Adrenal gland (tissue), 12 donors: ENCODE measurements around the gene ARPC1A. TPM values are rescaled to one million over a fixed set of nuclear protein-coding genes. Genes with fewer than 3 reads are reported as not detected.
A peak's percentile ranks its signal among the peaks of the same experiment; 100 is the strongest.
"Not testable (repeated sequence)": the region's sequence is repeated elsewhere in the genome, so short reads cannot be mapped to it uniquely, and the experiment has no call there.

Experiments used
- DNase-seq, 7 donors: peaks; one replicate each; pipeline ENCODE4 v3.0.0-alpha.2; 2019 to 2020
- H3K27ac ChIP-seq, 5 donors: fragments of 200-600 bp; sonication (generic) in 4 of 5; 1 replicate in 3 of 5; 2 replicates in 2 of 5; pipeline versions ENCODE4 v1.5.1 to v1.8.0; 2016 to 2020; ENCODE audit warnings: mild to moderate bottlenecking in 1 of 5
- H3K27me3 ChIP-seq: fragments of 200-600 bp; 2 replicates; pipeline ENCODE4 v1.8.0; 2021
- H3K36me3 ChIP-seq, 2 donors: fragments of 200-600 bp; replicated peaks in 1 of 2; 1 replicate in 1 of 2; 2 replicates in 1 of 2; pipeline versions ENCODE4 v1.5.1 to v1.8.0; 2018 to 2022
- H3K4me1 ChIP-seq, 2 donors: fragments of 200-600 bp; replicated peaks in 1 of 2; 1 replicate in 1 of 2; 2 replicates in 1 of 2; pipeline versions ENCODE4 v1.5.1 to v1.8.0; 2018 to 2021
- H3K4me3 ChIP-seq, 4 donors: fragments of 200-600 bp; sonication (generic) in 3 of 4; one replicate each; pipeline ENCODE4 v1.5.1; 2016 to 2018
- H3K9me3 ChIP-seq, 3 donors: fragments of 200-600 bp; sonication (generic) in 1 of 3; replicated peaks in 1 of 3; 1 replicate in 2 of 3; 2 replicates in 1 of 3; pipeline versions ENCODE4 v1.5.1 to v1.8.0; 2016 to 2021
- POLR2A ChIP-seq, 2 donors: fragments of 450-650 bp; IDR thresholded peaks; one replicate each; pipeline ENCODE4 v1.6.1; 2017; ENCODE audit warnings: antibody characterized with exemption in 2 of 2, mild to moderate bottlenecking in 2 of 2, moderate library complexity in 1 of 2
- WGBS, 4 donors: extraction: QIAGEN DNeasy Blood & Tissue Kit in 2 of 4; methylation state at CpG; one replicate each; pipeline versions ENCODE4 v1.1.5 to v1.1.7; 2013 to 2017; 5-methylcytosine and 5-hydroxymethylcytosine counted together
- intact Hi-C, 2 donors: fragments of 100-400 bp; cut with DNase I; formaldehyde crosslinking; loops; one replicate each; pipeline versions ENCODE4 v1.14.1 to v1.15.0; 2022 to 2023
- polyA plus RNA-seq, 3 donors: library from polyadenylated mRNA; stranded (reverse); fragments of 200-250 nt in 2 of 3; fragments of 350-450 nt in 1 of 3; fragmentation: Illumina TruSeq in 1 of 3; extraction: RNeasy Lipid Tissue Mini Kit (QIAGEN cat#74804) in 1 of 3; gene quantifications; one replicate each; pipeline ENCODE4 v1.2.3, GENCODE V29; 2013 to 2014
- total RNA-seq, 9 donors: library from RNA; depleted of rRNA in 4 of 9; stranded (reverse); fragments of >200 nt in 4 of 9; fragments of 120-200 nt in 1 of 9; fragmentation: NEBNext Ultra II Directional in 1 of 9; extraction: Animal tissue kit (Norgen Biotek cat#: 25700) in 1 of 9; gene quantifications; one replicate each; pipeline versions ENCODE4 v1.1.0 to v1.2.4, GENCODE V29; 2013 to 2023
- TF ChIP-seq, protein P1 (sequence below), 6 experiments: fragments of 450-650 bp in 4 of 6; fragments of 200-600 bp in 2 of 6; sonication (generic) in 1 of 6; IDR thresholded peaks; 1 replicate in 5 of 6; 2 replicates in 1 of 6; pipeline versions ENCODE4 v1.5.1 to v1.8.0; 2016 to 2021; ENCODE audit warnings: antibody characterized with exemption in 6 of 6, mild to moderate bottlenecking in 2 of 6, moderate library complexity in 1 of 6
- donor health status: healthy with polysubstance abuse.
- donor health status: Bipolar disorder and iron deficiency.
- donor health status: DM: yes; HTN: yes; CAD: no.
- donor health status: DM: no; HTN: no; CAD: no.
- donor health status: DM: no; HTN: no; CAD: no.
- donor health status: DM: yes; HTN: yes; CAD: no.

Gene ARPC1A
- total and polyA plus RNA-seq, 12 donors = 118 to 214 (median 152) TPM

DNA sequence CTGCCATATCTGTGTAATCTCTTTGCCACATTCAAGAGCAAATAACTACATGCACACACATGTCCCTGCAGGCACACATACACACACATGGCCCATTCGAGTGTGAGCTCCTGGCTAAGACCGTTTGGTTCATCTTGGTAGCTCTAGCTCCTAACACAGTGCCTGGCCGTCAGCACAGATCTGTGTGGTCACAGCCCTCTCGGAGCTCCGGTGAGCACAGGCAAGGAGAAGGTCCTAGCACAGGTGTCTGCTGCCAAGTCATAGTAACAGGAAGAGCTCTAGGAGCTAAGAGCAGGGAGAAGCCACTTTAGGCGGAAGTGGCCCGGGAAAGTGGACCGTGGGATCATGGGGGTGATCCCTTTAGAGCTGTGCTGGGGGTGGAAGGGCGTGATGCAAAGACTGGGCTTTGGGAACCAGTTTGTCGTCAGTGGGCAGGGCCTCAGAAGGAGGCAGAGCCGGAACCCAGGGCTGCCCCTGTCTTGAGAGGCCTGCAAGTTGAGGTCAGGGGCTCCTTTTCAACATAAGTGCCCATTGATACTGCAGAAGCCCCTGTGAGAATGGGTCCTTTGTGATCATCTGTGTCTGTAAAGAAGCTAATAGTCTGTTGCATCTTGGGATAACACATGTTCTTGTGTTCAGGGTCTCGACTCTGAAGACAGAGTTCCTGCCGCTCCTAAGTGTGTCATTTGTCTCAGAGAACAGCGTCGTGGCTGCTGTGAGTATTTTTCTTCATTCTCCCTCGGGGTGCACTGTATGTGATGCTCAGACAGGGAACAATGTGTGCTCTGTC lies 32.2 kb downstream of the ARPC1A start:
- Histone ChIP-seq H3K9me3 (no peaks in the 10 kb centered on the region), H3K4me1 (no peaks in the 10 kb centered on the region), H3K36me3 (peaks cover 0 to 93% of the 10 kb centered on the region in 2 donors), H3K27ac (peak overlapping the region in 1 of 5 donors; percentile 29), H3K4me3 (no peak overlapping the region), H3K27me3 (no peaks in the 10 kb centered on the region)
- DNase-seq = no peak
- WGBS, 4 donors = 89 to 90% (median 89%) methylated on average over 16 of the region's 16 CpGs
- intact Hi-C loops = no loop called here
- no peak for TF ChIP-seq POLR2A (IDR thresholded peaks at IDR 0.05)

- H3K9me3 ChIP-seq, H3K4me1 ChIP-seq, H3K4me3 ChIP-seq, H3K27ac ChIP-seq, DNase-seq, intact Hi-C loops, H3K27me3 ChIP-seq: not testable (repeated sequence)
- WGBS, 4 donors = 89 to 97% (median 93%) methylated on average over 15 of the region's 15 CpGs
- H3K36me3 ChIP-seq = peaks cover 0 to 93% of the 10 kb centered on the region in 2 donors
These were observed 32.8 kb downstream of the ARPC1A start for GRCh38 chr7:99358521-99358920.

GRCh38 chr7:99359465-99360154 lies 33.9 kb downstream of the ARPC1A start:
- Histone ChIP-seq H3K4me3 (no peak overlapping the region), H3K9me3 (no peaks in the 10 kb centered on the region), H3K36me3 (peaks cover 0 to 93% of the 10 kb centered on the region in 2 donors), H3K4me1 (no peaks in the 10 kb centered on the region), H3K27ac (no peak overlapping the region), H3K27me3 (no peaks in the 10 kb centered on the region)
- 84 to 91% (median 89%) methylated on average over 17 to 22 of the region's 22 CpGs for WGBS, 4 donors
- no peak for DNase-seq
- intact Hi-C loops = loop anchor here in 1 of 2 donors (5.0 kb wide), 1 partner anchor 58 kb away; no protein-coding TSS in a partner anchor
- TF ChIP-seq, protein P1, sequence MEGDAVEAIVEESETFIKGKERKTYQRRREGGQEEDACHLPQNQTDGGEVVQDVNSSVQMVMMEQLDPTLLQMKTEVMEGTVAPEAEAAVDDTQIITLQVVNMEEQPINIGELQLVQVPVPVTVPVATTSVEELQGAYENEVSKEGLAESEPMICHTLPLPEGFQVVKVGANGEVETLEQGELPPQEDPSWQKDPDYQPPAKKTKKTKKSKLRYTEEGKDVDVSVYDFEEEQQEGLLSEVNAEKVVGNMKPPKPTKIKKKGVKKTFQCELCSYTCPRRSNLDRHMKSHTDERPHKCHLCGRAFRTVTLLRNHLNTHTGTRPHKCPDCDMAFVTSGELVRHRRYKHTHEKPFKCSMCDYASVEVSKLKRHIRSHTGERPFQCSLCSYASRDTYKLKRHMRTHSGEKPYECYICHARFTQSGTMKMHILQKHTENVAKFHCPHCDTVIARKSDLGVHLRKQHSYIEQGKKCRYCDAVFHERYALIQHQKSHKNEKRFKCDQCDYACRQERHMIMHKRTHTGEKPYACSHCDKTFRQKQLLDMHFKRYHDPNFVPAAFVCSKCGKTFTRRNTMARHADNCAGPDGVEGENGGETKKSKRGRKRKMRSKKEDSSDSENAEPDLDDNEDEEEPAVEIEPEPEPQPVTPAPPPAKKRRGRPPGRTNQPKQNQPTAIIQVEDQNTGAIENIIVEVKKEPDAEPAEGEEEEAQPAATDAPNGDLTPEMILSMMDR (IDR thresholded peaks at IDR 0.05) = no peak
- TF ChIP-seq POLR2A (IDR thresholded peaks at IDR 0.05) = no peak

GRCh38 chr7:99362801-99363200 lies 37.1 kb downstream of the ARPC1A start:
- intact Hi-C loops = loop anchor here in 1 of 2 donors (5.0 kb wide), 1 partner anchor 54 kb away; no protein-coding TSS in a partner anchor
- Histone ChIP-seq H3K4me1 (no peaks in the 10 kb centered on the region), H3K4me3 (no peak overlapping the region), H3K27ac (peak overlapping the region in 1 of 5 donors; percentile 40), H3K27me3 (no peaks in the 10 kb centered on the region), H3K36me3 (peaks cover 0 to 95% of the 10 kb centered on the region in 2 donors), H3K9me3 (no peaks in the 10 kb centered on the region)
- TF ChIP-seq, protein P1 (IDR thresholded peaks at IDR 0.05) = no peak
- TF ChIP-seq POLR2A (IDR thresholded peaks at IDR 0.05) = no peak
- WGBS, 4 donors = 76 to 91% (median 77%) methylated on average over 3 of the region's 3 CpGs
- no peak for DNase-seq

DNA sequence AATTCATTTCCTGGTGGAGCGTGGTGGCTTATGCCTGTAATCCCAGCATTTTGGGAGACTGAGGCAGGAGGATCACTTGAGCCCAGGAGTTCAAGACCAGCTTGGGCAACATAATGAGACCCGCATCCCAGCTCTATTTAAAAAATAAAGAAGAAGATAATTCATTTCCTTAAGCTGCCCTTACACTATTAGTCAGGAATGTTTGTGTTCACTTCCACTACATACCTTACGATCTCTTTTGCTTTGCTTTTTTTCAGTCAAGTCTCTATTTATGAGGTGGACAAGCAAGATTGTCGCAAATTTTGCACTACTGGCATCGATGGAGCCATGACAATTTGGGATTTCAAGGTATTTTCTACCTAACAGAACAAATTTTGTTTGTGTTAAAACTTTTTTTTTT lies 37.6 kb downstream of the ARPC1A start:
- Histone ChIP-seq H3K9me3 (no peaks in the 10 kb centered on the region), H3K36me3 (peaks cover 0 to 90% of the 10 kb centered on the region in 2 donors), H3K4me3 (no peak overlapping the region), H3K27me3 (no peaks in the 10 kb centered on the region), H3K4me1 (no peaks in the 10 kb centered on the region), H3K27ac (no peak overlapping the region)
- TF ChIP-seq POLR2A (IDR thresholded peaks at IDR 0.05) = no peak
- TF ChIP-seq, protein P1 (IDR thresholded peaks at IDR 0.05) = no peak
- WGBS, 4 donors = 94 to 97% (median 94%) methylated on average over 5 of the region's 5 CpGs
- intact Hi-C loops = loop anchor here in 1 of 2 donors (5.0 kb wide), 1 partner anchor 54 kb away; no protein-coding TSS in a partner anchor
- no peak for DNase-seq
